ENCODE measurements around the gene TGFBI.

Gene TGFBI

DNA sequence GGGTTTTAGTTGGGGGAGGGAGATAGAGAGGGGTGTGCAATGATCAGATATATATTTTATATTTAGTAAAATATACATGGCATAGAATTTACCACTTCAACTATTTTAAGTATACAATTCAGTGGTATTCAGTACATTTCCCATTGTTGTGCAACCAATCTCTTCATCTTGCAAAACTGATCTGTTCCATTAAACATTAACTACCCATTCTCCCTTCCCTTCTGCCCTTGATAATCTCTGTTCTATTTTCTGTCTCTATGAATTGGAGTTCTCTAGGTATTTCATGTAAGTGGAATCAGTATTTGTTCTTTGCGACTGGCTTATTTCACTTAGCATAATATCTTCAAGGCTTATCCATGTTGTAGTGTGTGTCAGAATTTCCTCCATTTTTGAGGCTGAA, 38.6 kb downstream of the TGFBI start:
- no peak for DNase-seq

DNA sequence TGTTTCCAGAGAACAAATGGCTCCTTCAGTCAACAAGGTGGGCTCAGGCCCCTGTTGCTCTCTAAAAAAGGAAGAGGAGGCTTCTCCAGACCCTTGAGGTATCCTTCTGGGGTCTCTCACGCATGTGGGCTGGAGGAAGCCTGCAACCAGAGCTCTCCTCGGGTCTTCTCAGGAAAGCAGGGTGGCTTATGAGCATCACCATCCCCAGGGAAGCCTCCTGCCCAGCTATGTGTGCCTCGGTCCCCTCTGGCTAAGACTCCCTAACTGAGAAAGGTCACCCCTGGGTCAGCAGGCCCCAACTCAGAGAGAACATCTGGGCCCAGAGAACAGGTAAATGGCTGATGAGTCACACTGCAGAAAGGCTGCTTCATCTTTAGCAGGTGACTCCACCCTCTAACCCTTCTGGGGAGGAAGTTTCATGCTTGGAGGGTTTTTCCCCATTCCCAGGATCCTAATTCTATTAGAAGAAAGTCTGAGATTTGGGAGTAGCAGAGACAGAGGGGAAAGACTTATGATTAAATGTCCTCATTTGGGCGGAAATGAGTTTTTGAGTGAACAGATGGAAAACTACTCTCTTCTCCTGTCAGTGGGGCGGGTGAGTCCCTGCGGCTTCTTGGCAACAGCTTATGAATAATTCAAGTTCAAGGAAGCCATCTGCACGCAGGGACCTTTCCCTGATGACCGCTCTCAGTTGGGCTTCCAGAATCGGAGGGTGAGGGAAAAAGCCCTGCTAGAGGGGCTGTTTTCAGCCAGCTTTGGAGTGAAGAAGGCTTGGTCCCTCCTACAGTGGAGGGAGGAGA, 41.9 kb downstream of the TGFBI start:
- peak; percentile 47 for DNase-seq

DNA sequence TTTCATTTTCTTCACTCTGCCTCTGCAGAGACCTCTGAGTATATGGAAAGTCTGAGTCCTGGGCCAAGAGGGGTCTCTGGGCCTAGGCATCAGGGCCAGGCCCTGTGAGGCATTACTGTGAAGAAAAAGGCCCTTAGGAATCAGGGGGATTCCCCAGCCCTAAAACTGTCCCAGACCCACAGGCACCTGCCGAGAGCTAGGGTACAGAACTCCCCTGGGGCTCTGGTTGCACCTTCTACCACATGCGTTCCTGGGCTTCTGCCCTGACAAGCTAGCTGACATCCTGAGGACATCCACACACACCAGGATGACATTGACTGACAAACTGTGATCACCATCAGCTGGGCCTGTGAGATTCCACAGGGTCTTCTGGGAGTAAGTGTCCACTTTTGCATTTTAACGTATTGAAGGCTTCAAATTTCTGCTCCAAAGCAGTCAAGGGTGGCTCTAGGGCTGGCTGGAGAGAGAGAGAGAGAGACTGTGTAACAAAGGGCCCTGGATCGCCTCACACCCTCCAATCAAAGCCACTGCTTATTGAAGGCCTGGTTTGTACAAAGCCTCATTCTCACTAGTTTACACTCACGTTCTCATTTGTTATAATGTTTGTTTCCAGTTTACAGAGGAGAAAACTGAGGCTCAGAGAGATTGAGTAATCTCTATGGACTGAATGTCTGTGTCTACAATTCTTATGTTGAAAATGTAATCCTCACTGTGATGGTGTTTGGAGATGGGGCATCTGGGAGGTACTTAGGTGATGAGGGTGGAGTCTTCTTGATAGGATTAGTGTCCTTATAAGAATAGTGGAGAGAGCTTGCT, 45.1 kb downstream of the TGFBI start:
- DNase-seq = no peak

DNA sequence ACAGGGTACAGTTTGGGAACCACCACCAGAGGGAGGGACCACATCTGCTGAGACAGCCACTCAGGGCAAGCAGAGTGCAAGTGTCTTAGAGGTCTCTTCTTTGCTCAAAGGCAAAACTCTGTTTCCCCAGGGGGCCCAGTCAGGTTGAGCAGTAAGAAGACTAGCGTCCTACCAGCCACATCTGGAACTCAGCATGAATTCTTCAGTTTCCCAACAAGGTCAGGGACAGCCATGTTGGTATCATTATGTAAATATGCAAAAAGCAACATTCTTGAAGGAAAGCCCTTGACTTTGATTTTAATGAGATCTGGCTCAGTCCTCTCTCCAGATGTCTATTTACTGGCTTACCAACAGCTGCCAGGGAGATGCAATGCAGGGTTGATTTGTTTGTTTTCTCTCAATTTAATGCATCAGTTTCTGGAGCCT, 46.7 kb downstream of the TGFBI start:
- DNase-seq = no peak

DNA sequence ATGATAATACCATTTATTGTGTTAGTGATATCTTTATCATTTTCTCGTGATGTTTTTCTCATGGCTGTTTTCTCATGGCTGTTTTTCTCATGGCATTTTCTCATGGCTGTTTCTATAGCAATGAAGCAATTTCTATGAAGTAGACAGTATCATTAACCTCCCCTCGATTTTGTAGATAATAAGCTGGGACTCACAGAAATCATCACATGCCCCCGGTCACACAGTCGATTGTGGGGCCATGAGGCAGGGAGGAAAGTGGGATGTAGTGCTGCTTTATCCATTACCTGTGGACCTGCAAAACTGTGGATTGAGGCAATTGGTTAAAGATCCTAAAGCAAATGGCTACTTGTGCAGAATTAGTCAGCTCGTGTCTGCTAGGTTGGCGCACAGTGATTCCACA, 47.3 kb downstream of the TGFBI start:
- DNase-seq = no peak

DNA sequence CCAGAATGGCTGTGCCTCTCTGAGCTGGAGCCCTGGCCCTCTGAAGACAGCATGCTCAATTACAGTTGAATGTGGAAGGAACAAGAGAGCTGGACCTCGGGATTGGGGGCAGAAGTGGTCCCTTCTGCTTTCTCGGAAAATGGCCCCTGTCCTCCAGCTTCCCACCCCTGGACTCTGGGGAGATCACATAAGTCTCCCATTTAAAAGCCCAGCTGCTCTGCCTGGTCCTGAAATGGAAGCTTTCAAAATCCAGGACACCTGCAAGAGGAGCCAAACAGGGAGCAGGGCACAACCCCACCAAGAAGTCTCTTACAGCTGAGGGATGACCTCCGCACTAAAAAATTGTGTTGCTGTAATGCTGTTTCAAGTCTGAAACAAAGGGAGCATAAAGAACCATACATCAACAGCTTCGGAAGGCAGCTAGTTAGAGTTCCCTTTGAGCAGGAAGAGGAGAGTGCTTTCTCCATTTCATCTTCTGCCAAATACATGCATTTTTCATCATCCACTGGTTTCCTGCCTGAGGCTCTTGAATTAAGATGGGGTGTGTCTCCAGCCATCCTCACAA, 48.2 kb downstream of the TGFBI start:
- no peak for DNase-seq

DNA sequence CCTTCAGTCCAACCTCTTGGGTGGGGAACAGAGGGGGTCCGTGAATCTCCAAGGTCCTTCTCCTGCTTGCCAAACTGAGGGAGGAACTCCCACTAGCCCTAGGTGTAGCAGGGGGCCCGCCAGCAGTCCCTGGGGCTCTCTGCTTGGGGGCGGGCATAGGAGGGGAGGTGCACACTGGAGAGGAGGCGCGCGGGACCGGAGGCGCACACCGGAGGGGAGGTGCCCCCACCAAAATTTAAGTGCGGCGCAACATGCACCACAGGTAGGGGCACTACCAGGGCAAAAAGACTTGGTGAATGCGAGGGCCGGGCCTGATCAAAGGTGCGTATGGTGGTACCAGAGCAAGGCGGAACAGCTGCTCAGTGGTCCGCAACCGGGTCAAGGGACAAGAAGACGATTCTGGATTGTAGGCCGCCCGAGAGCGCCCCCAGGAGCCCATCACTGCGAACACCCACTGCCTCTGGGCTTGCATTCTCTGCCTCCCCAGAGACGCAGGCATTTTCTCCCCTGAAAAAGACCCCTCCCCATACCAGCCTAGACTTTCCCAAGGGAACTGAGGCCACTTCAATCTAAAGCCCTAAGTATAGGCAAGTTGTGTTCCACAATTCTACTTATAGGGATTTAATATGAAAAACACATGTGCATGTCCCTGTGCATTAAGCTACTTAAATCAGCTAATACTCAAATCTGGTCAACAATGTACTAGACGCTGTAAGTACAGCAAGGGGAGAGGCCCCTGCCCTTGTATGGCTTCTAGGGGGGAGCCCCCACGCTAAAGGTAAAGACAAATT, 50.6 kb downstream of the TGFBI start:
- DNase-seq = no peak

DNA sequence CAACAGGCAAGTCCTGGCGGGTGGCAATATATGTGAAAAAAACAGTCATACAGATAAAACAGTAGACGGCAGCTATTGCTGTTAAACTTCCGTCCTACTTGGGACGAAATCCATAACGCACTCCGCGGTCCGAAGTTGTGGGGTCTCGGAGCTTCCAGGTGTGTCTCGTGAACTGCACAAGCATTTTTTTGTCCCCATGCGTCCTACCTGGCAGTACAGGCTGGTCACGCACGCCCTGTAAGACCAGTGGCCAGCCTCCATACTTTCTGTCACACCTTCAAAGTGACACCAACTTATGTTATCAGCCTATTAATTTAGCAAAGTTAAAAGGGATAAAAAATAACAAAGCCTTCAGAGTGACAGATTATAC, 51.3 kb downstream of the TGFBI start:
- DNase-seq = no peak

DNA sequence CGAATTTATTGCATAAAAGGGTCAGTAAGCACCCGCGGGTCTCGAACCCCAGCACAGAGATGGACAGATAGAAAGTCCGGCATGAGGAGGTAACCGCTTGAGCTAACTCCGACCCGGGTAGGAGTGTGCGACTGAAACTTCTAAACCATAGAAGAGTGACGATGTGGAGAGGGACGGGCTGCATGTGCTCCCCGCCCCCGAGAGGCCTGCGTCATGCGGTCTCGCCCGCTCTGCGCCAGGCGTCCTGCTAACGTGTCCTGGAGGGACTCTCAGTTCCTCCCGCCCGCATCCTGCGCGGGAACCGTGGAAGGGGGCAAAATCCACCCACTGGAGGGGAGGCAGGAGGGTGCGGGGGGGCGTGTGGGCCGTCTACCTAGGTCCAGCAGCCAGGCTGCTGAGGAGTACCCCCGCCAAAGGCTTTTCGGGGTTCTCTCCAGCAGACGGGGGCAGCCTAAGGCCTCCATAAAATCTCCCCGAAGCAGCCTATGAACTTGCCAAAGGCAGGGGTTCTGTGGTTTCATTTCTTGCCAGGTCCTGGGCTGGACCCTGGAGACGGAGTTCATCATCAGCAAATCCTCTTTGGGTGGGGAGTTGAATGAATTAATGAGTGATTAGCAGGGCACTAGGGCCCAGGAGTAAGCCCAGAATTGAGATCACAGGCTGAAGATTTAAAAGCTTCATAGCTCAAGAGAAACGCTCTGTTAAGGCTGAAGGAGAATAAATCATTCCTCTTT, 51.9 kb downstream of the TGFBI start:
- DNase-seq = peak; percentile 94

DNA sequence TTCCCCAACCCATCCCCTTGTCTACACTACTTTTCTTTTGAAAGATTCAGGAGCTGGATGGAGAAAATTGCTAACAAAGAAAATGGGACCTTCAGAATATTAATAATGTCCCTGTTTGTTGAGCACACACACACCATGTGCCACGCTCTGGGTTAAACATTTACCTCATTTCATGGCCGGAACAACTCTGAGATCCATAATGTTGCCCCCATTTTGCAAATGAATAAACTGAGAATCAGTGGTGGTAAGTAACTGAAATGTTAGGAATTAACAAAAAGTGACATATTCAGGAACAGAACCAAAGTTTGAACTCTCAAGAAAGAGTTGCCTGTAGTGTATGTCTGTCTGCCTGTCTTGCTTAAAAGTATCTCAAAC, 52.4 kb downstream of the TGFBI start:
- DNase-seq = no peak

DNA sequence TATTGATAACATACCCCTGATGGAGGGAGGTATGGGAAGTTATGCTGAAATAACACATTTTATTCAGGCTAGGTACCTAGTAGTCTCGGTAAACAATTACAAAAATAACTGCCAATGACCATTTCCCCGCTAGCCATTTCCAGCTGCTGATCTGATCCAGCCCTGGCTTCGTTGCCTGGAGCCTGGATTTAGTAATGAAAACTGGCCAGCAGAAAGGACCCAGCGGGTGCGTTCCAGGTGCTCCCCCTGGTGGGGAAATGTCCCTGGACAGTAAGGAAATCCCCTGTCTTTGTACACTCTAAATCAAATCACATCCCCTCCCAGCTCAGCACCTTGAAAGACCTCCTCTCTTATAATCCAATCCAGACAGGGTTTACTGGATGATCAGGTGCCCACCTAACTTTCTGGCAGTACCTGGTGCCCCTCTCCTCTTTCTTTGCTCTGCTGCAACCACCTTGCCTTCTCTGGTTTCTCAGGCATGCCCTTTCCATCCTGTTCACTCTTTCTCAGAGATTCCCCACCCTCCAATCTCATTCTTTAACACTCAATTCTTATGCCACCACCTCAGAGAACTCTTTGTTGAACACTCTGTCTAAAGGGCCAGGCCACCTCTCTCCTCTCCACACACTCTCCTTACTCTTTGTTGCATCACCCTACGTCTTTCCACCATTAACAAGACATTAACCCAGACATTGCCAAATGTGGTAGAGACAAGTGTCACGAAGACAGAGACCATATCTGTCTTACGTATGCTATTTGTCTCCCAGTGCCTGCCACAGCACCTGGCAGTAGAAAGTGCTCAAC, 53.8 kb downstream of the TGFBI start:
- peak; percentile 88 for DNase-seq

DNA sequence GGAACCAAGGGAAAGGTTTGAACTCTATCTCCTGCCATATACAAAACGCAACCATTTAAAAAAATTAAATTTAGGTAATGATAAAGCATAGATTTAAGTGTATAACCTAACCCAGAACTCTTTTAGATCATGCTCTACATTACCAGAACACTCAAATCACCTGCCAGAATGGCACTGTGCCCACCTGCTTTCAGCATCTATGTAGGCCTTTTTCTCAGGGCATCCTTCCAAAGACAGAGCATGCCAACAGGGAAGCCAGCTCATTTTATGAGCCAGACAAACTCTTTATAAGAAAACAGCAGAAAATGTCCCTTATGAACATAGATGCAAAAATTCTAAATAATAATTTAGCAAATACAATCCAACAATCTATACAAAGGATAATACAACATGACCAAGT, 55.9 kb downstream of the TGFBI start:
- no peak for DNase-seq

DNA sequence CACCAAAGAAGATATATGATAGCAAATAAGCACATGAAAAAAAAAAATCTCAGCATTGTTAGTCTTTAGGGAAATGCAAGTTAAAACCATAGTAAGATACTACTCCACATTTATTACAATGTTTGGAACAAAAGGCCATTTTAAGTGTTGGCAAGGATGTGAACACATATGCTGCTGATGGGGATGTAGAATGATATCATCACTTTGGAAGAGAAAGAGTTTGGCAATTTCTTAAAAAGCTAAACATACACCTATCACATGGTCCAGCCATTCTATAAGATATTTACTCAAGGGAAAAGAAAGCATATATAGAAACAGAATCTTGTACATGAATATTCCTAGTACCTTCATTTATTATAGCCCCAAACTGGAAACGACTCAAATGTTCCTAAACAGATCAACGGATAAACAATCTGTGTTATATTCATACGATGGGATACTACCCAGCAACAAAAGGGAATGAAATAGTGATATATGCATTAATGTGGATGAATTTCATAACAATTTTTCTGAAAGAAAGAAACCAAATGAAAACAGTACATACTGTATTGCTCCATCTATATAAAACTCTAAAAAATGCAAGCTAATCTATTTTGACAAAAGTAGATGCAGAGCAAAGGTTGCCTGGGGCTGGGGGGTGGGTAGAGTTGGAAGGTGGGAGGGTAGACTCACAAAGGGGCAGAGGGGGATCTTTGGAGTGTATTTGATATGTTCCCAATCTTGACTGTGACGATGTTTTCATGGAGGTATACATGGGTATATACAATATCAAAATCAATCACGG, 58.2 kb downstream of the TGFBI start:
- DNase-seq = no peak

DNA sequence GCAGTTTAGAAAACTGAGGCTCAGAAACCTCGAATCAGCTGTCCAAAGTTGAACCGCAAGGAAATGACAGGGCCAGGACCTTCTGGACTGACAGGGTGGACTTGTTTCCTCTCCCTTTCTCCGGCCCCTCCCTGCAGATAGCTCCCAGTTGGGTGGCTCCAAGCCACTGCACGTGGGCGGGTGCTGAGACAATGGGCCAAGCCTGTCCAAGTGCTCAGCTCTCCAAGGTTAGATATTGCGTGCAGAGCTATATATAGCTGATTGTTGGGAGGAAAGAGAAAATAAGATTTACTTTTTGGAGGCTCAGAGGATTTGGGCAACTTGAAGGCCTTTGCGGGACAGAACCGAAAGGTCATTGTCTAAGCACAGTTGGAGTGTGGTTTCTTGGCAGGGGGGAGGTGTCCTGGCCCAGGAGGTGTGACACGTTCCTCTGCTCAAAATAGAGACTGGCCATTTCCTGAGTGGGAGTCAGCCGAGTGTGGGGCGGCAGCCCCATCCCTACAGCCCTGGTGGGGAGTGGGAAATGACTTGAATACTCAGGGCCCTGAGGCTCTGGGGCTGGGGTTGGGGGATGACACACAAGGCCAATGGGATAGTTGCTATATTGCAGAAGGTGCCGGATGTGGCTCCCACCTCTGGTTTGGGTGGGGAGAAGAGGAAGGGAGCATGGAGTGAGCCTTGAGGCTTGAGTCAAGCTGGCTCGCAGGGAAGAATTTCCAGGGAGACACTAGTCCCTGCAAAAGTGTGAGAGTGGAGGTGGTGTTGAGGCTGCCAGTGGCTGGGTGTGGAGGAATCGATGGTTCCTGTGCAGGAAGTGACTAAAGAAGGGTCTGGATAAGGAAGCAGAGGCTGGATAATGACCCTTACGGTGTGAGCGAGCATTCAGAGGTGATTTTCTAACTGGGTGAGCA, 59.4 kb downstream of the TGFBI start:
- DNase-seq = no peak

DNA sequence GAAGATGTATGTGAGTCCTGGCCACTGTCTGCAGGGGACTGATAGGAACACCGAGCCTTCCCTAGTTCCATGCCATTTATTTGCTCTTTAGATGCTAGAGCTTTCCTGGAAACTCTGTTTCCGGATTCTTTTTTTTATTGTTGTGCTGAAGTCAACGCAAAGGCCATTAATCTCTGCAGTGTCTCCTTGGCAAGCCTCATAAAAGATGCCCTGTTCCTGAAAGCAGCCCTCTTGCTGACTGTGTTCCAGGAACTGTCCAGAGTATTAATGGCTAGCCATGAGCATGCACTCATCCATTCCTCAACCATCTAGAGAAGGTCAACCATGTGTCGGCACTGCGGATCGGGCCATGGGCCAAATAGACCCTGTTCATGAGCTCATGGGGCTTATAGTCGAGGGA, 61.0 kb downstream of the TGFBI start:
- DNase-seq = no peak

DNA sequence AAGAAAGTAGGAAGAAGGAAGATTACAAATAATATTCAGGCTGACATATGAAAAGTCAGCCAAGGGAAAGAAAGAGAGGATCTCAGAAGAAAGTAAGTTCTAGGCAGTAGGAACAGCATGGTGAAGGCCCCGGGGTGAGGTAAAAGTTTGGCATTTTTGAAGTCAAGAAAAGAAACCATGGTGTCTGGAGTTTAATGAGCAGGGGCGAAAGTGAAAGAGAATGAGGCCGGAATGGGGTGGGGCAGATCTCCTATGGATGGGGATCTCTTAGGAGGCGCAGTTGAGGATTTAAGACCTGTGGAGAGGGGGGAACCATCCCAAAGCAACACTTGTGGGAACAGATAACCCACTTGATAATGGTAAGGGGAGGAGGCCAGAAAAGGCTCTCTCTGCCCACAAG, 61.5 kb downstream of the TGFBI start:
- DNase-seq = no peak

DNA sequence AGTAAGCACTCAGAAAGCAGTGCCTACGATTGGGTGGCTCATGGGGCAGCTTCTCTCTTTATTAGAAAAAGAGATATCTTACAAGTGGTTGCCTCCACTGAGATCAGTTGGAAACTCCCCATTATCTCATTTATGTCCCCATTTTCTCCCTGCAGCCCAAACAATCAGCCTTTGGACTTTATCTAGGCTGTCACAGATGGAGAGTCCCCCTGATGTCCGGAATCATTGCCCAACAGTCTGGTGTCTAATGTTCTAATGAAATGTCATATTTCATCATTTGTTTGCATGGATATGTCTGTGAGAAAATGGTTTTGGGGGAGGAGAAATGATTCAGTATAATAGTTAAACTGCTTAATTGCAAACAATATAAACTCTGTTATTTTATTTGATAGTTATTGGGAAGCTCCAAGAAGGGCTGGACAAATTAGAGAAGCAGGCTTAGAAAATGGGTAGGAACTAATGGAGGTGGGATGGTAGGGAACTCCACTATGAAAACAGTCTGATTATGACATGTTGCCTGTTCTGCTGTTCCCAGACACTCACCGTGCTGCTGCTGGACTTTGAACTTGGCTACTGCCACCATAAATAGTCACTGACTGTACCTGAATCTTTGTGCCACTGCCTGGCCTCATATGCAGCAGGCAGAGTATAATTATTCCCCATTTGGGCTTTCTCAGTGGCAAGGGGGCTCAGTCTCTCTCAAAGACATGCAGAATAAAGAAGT, 65.6 kb downstream of the TGFBI start:
- no peak for DNase-seq

DNA sequence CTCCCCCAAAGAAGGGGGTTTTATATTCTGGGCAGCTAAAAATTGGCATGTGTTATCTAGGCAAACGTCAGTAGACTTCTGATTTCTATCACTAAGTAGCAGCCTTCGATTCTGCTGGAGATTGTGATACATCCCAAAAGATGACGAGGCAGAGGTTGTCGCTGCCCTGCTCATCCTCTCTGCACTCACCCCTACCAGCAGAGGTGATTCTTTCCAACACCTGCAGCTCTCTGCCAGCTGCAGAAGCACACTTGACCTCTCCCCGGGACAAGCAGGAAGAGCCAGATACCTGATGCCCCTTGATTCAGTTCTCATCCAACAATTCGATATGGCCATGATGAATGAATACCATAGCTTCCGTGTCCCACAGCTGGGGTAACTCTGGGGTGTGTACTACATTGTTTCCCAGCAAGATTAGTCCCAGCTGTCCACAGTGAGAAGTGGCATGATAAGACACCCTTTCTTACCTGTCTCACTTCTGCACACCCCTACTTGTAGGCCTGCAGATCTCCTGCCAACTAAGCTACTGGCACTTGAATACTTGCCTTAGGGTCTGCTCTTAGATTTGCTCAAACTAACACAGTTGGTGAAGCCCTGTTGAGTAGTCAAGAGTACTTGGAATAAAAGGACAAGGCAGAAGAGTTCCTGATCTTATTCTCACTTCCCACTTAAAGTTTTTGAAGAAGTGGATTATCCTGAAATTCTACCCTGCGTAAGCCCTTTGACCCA, 66.3 kb downstream of the TGFBI start:
- DNase-seq = no peak
